Stimulated activated CD8-positive, alpha-beta memory T cell treated with anti-CD3 and anti-CD28 coated beads, Interleukin-15, amount 100 ng/mL, for 24 hours (primary cell): ENCODE measurements around the gene MCRIP2.

ENCODE experiments used
- DNase-seq: peaks from one replicate; pipeline ENCODE4 v3.0.0-alpha.2; 2020; ENCODE audit warnings: low read depth

Gene MCRIP2

DNA sequence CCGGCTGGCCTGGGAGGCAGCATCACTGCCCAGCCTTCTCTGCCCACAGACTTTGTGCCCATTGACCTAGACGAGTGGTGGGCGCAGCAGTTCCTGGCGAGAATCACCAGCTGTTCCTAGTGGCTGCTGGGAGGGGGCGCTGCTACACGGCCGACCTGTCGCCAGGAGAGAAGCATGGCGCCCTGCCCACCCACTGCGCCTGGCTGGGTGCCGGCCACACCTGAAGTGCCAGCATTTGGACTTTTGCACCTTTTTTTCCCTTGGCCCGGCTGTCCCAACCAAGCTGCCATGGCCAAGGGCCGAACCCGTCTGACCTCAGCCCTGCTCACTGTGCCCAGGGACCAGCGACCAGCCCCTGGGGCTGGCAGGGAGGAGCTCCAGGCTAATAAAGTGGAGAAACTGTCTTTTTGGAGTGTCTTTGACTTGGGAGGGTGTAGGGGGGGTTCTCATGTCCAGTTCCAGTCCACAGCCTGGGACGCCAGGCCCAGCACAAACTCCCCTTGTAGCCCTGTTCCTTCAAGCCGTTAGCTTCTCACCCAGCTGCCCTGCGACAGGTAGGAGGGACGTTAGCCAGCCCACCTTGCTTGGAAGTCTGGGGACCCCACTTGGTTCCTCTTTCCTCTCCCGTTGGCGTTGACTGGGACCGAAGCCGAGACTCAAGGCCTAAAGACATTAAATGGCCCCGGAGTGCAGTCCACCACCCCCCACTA lies 6.6 kb downstream of the MCRIP2 start:
- DNase-seq = no peak

DNA sequence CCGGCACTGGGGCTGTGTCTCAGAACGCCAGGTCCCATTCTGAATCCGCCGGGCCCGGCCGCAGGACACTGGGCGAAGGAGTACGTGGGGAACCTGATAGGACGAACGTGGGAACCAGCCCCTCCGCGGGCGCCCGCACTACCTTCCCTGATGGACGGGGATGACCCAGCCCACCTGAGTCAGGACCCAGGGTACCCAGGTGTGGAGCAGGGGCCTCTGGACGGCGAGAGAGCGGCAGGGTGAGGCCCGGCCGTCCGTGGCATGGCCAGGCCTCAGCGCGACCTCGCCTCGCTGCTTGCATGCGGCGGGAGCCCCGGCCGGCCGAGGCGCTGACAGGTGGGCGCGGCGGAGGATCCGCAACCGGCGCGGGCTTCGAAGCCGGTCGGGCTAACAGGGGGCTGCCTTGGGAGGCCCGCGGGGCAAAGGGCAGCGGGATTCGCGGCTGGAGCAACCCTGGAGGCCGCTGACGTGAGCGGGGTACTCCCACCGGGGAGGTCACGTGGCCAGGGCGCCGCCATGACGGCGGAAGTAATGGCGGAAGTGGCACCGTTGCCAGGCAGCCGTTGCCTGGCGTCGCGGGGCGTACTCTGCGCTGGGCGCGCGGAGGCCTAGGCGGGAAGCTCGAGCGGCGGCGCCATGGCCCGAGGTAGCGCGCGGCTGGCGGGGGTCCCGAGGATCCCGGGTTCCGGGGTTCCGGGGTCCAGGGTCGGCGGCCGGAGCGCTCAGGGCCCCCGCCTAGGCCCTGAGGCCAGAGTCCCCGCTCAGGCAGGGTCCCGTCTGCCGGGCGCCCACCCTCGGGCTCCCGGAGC lies 7.4 kb downstream of the MCRIP2 start, which contains the start of gene WDR90:
Gene WDR90, plus strand, starts transcription at position 585 of the 809 bp plus-strand sequence. Its CDS starts 52 bp downstream, at position 637.
- peak; percentile 91 for DNase-seq

- no peak for DNase-seq
Measured at GRCh38 chr16:649631-650030, 8.0 kb downstream of the MCRIP2 start.

GRCh38 chr16:651844-652243 lies 10.2 kb downstream of the MCRIP2 start:
- DNase-seq = no peak

DNA sequence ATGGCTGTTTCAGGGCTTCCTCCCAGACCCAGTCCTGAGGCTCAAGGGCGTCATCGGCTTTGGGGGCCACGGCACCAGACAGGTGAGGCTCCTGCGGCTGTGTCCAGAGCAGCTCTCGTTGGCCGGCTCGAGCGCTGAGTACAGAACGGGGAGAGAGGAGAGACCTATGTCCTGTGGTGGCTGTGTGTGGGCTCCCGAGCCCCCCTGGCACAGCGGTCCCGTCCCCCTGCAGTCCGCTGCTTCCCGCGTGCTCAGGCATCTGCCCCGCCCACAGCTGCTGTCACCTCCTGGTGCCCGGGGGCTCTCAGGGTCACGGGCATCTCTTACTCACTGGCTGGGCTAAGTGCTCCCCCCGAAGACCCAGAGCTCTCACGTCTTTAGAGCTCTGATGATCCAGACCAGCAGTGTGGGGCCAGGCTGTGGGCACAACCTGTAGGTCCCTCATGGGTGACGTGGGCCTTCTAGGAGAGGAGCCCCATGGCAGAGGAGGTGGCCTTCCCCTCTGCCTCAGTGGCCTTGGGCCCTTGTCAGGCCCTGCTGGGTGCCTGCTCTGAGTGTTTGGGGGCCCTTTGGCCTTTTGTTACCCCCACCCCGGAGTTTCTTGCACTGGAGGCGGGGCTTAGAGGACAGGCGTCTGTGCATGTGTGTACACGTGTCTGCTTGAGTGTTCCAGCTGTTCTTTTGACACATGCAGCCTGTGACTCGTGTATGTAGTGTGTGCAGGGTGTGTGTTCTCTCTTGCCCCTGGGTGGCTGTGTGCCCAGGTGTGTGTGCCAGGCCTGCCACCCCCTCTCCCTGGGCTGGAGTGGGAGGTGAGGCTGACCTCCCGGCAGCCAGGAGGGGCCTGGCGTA lies 11.1 kb downstream of the MCRIP2 start:
- DNase-seq = no peak

DNA sequence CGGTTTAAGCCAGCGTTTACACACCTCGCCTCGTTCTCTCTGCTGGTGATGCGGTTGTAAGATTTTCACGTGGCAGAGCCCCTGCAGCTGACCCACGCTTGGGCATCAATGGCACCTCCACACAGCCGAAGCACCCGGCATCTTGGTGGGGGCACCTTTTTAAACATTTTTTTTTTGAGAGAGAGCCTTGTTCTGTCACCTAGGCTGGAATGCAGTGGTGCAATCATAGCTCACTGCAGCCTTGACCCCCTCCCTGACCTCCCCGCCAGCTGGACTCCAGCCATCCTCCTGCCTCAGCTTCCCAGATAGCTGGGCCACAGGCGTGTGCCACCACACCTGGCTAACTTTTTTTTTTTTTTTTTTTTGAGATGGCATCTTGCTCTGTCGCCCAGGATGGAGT lies 12.4 kb downstream of the MCRIP2 start:
- no peak for DNase-seq

DNA sequence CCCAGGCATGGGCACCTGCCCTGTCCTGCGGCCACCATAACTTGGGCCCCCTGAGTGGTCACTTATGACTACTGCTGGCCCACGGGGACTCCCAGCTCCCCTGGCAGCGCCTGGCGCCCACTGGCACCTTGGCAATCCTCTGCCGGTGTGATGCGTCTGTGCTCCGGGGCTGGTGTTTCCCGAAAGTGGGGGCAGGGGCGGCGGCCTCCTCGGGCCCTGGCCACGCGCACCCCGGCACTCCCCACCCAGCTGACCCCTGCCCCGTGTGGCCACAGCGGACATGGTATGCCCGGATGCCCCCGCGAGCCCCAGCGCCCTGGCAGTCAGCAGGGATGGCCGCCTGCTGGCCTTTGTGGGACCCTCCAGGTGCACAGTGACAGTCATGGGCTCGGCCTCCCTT lies 15.9 kb downstream of the MCRIP2 start:
- DNase-seq = no peak

DNA sequence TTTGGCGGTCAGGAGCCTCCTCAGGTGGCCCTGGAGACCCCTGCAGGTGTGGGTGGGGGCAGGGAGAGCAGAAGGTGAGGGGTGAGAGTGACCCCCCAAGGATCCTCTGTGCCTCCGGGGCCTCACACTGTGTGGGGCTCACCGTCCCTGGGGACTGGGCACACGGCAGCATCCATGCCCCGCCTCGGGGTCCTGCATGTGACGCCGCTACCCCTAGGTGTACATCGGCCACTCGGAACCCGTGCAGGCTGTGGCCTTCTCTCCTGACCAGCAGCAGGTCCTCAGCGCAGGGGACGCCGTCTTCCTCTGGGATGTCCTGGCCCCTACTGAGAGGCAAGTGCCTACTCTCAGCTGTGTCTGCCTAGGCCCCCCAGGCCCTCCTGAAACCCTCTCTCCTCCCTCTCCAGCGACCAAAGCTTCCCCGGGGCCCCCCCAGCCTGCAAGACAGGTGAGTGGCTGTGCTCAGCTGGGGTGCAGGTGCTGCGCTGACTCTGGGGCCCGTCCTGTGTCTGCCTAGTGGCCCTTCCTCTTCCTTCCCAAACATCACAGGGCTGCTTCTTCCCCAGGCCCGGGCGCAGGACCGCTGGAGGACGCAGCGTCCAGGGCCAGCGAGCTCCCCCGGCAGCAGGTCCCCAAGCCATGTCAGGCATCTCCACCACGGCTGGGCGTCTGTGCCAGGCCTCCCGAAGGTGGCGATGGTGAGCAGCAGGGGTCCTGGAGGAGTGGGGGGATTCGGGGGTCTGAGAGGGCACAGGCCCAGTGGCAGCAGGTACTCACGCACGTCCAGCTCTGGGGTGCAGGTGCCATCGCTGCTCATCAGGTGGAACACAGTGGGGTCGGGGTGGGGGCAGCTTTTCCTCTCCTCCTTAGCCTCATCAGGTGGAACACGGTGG lies 17.3 kb downstream of the MCRIP2 start:
- no peak for DNase-seq

DNA sequence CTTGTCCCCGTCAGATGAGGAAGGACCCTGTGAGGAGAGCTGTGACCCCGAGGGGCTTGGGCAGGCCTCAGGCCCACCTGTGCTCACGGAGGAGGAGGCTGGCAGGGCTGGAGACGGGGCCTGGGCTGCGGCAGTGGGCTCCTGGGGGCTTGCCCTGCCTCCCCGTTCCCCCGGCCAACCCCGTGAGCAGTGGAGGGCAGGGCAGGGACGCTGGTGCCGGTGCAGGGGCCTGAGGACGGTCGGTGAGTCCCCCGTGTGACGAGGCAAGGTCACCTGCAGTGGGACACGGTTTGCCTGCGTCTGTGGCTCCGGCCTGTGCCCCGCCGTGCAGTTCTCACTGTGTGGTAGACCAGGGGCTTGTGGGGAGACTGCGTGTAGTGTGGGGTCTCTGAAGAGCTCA lies 18.0 kb downstream of the MCRIP2 start:
- DNase-seq = no peak

DNA sequence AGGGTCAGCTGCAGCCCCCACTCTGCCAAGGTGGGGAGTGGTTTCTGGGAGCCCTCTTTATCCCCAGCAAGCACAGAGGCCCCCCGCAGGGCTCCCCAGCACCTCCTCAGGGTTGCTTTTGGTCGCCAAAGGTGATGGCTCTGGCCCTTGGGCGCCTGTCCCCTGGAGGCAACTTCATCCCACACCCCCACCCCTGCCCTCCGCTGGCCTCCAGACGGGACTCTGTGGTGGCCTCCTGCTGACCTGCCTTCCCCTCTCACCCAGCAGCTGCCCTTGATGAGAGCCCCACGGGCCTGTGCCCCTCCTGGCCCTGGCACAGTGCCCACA lies 18.5 kb downstream of the MCRIP2 start:
- no peak for DNase-seq

DNA sequence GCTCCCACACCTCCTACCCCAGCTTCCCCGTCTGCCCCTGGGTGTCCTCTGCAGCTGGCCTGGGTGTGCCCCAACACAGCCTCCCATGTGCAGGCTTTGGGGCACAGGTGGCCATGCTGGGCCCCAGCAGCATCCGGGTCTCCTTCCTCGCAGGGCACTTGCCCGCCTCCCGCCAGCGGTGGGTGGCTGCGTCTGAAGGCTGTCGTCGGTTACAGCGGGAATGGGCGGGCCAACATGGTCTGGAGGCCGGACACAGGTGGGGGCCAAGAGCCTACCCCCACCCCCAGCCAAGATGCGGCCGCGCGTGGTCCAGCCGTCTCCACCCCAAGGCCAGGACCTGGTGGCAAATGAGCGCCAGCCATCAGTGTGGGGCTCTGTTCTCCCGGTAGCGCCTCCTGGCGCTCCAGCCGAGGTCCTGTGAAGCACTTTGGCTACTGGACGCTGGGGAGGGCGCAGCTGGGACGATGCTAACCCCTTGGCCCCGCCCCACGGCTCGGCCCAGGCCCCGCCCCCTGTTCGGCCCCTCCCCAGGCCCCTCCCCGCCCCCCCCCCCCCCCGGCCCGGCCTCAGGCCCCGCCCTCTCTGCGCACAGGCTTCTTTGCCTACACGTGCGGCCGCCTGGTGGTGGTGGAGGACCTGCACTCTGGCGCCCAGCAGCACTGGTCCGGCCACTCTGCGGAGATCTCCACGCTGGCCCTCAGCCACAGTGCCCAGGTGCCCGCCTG lies 19.0 kb downstream of the MCRIP2 start:
- DNase-seq = no peak

DNA sequence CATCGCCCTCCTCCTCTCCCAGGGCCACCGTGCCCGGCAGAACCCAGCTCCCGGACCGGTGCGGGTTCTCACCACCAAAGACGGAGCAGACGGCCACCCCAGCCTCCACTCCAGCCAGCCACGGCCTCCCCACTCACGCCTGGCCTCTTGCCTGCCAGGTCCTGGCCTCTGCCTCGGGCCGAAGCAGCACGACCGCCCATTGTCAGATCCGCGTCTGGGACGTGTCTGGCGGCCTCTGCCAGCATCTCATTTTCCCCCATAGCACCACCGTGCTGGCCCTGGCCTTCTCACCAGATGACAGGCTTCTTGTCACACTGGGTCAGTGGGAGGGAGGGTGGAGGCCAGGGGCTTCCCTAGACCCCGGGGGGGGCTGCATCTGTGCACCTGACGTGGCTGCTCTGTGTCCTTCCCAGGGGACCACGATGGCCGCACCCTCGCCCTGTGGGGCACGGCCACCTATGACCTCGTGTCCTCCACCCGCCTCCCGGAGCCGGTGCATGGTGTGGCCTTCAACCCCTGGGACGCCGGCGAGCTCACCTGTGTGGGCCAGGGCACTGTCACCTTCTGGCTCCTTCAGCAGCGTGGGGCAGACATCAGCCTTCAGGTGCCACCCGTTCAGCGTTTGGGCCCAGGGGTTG lies 19.7 kb downstream of the MCRIP2 start:
- DNase-seq = no peak

- DNase-seq = no peak
Measured at GRCh38 chr16:662095-662494, 20.5 kb downstream of the MCRIP2 start.

DNA sequence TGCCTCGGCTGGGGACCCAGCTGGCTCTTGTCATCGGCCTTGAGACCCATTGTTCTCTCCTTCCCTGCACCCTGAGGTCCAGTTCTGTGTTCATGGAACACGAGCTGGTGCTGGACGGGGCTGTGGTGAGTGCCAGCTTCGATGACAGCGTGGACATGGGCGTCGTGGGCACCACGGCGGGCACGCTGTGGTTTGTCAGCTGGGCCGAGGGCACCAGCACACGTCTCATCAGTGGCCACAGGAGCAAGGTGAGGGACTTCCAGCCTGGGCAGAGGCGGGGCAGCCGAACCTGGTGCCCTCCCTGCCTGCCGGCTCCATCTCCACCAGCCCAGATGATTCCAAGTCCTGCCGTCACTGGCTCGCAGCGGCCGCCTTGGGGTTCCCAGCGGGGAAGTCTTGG lies 21.0 kb downstream of the MCRIP2 start:
- DNase-seq = no peak

DNA sequence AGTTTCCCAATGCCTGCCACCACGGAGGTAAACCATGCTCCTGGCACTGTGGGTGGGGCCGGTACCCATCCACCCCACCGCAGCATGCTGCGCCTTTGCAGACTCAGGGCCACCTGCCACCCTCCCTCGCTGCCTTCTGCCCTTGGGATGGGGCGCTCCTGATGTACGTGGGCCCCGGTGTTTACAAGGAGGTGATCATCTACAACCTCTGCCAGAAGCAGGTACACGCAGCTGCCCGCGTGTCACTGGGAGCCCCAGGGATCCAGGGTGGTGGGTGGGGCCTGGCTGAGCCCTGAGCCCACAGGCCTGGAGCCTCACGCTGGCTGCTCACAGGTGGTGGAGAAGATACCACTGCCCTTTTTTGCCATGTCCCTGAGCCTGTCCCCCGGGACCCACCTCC lies 24.9 kb downstream of the MCRIP2 start:
- DNase-seq = no peak

GRCh38 chr16:667113-667779 lies 25.6 kb downstream of the MCRIP2 start:
- DNase-seq = no peak

- peak; percentile 91 for DNase-seq
Measured at GRCh38 chr16:667780-668518, 26.3 kb downstream of the MCRIP2 start, which contains the start of gene RHOT2. TSS of gene RHOT2 (plus strand) at chr16:668132. CDS start at chr16:668200, 68 bp downstream.

GRCh38 chr16:668519-669171 lies 27.0 kb downstream of the MCRIP2 start:
- DNase-seq = no peak

DNA sequence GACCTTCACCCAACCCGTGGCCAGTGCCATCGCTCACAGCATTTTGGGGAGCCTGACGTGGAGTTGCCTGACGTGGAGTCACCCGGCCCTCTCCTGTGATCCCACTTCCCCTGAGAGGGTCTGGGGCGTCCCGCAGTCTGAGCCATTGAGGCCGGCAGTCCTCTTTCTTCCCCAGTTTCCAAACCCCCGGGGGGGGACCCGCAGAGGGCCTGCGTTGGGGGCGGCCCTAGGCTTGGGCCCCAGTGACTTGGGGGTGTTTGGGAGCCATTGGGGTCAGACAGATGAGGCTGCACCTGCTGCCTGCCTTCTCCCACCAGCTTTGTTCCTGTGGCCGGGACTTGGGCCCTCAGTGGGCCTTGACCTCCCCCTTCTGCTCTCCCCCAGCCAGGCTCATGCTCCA lies 28.0 kb downstream of the MCRIP2 start:
- DNase-seq = no peak
